Thyroid gland (tissue), 4 donors: ENCODE results near the gene CMSS1.

Experiments
- POLR2A ChIP-seq, 2 donors: fragments of 450-650 bp; IDR thresholded peaks; one replicate each; pipeline ENCODE4 v1.6.1; 2017; ENCODE audit warnings: antibody characterized with exemption in 2 of 2, mild to moderate bottlenecking in 2 of 2, moderate library complexity in 1 of 2
- TF ChIP-seq, protein P1 (sequence below), 6 experiments: fragments of 200-600 bp in 3 of 6; fragments of 450-650 bp in 3 of 6; sonication (generic) in 3 of 6; IDR thresholded peaks; one replicate each; pipeline ENCODE4 v1.5.1; 2016 to 2019; ENCODE audit warnings: antibody characterized with exemption in 6 of 6, mild to moderate bottlenecking in 2 of 6, inconsistent platforms in 1 of 6, moderate library complexity in 1 of 6

DNA sequence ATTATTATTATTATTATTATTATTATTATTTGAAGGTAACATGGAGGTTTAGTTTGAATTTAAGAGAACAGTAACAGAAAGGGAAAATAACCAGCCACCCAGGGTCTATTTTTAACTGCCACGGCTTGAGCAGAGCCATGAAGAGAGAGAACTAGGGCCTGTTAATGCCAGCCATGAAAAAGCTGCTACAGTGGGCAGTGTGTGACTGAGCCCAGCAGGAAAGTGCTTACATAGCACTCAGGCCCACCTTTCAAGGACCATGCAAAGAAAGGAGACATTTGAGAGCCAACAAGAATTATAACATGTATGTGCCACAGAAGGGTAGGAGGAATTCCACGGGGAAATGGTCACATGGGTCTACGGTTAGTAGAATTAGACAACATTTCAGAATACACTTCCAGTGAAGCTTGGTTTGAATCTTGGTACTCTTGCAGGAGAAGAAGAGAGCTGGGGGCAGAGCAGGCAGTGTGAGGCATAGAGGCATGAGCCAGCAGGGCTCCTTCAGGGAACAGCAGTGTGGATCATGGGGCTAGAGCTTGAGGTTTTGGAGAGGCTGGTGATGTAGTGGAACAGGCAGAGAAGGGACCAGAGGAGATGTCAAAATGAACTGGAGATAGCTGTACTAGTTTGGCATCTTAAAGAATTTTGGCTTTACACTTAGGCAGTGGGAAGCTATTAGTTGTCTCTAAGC lies 140.7 kb downstream of the CMSS1 start:
- no peak for TF ChIP-seq POLR2A (IDR thresholded peaks at IDR 0.05)
- TF ChIP-seq, protein P1, sequence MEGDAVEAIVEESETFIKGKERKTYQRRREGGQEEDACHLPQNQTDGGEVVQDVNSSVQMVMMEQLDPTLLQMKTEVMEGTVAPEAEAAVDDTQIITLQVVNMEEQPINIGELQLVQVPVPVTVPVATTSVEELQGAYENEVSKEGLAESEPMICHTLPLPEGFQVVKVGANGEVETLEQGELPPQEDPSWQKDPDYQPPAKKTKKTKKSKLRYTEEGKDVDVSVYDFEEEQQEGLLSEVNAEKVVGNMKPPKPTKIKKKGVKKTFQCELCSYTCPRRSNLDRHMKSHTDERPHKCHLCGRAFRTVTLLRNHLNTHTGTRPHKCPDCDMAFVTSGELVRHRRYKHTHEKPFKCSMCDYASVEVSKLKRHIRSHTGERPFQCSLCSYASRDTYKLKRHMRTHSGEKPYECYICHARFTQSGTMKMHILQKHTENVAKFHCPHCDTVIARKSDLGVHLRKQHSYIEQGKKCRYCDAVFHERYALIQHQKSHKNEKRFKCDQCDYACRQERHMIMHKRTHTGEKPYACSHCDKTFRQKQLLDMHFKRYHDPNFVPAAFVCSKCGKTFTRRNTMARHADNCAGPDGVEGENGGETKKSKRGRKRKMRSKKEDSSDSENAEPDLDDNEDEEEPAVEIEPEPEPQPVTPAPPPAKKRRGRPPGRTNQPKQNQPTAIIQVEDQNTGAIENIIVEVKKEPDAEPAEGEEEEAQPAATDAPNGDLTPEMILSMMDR (IDR thresholded peaks at IDR 0.05), result no peak
